Dermis blood vessel endothelial cell (primary cell): ENCODE measurements around the gene LYPLA2. TPM values are rescaled to one million over a fixed set of nuclear protein-coding genes. Genes with fewer than 3 reads are reported as not detected.

ENCODE experiments used
- DNase-seq: peaks from one replicate; pipeline ENCODE4 v3.0.0; 2010
- total RNA-seq: library from RNA; depleted of rRNA; stranded (reverse); fragments of >200 nt; gene quantifications from 2 replicates; pipeline ENCODE4 v1.2.3, GENCODE V29; 2014

Gene LYPLA2
- total RNA-seq, result 108 and 113 TPM in 2 replicates

- DNase-seq, result peak; percentile 91
Measured at GRCh38 chr1:23790696-23791515, at the start of gene LYPLA2. TSS of gene LYPLA2 (plus strand) at chr1:23791145. CDS start at chr1:23792683, 1,538 bp downstream.

- DNase-seq, result no peak
Measured at GRCh38 chr1:23741609-23742008, 49.3 kb upstream of the LYPLA2 start.

GRCh38 chr1:23742670-23743286 is 48.2 kb upstream of the LYPLA2 start:
- DNase-seq, result peak; percentile 11

- peak; percentile 72 for DNase-seq
Measured at GRCh38 chr1:23743287-23744152, 47.4 kb upstream of the LYPLA2 start, which contains the start of gene ELOA. TSS of gene ELOA (plus strand) at chr1:23743471. CDS start at chr1:23743504, 33 bp downstream.

- peak; percentile 56 for DNase-seq
Measured at GRCh38 chr1:23745515-23745914, 45.4 kb upstream of the LYPLA2 start.

- DNase-seq, result no peak
Measured at GRCh38 chr1:23748016-23748415, 42.9 kb upstream of the LYPLA2 start.

- DNase-seq, result peak; percentile 70
Measured at GRCh38 chr1:23751050-23751814, 39.7 kb upstream of the LYPLA2 start.

- no peak for DNase-seq
Measured at GRCh38 chr1:23751815-23752200, 39.1 kb upstream of the LYPLA2 start.

- DNase-seq, result no peak
Measured at GRCh38 chr1:23752909-23753308, 38.0 kb upstream of the LYPLA2 start.

GRCh38 chr1:23756676-23757075 is 34.3 kb upstream of the LYPLA2 start:
- no peak for DNase-seq

- no peak for DNase-seq
Measured at GRCh38 chr1:23757812-23758211, 33.1 kb upstream of the LYPLA2 start.

- no peak for DNase-seq
Measured at GRCh38 chr1:23759277-23759676, 31.7 kb upstream of the LYPLA2 start.

- no peak for DNase-seq
Measured at GRCh38 chr1:23763041-23763577, 27.8 kb upstream of the LYPLA2 start.

- no peak for DNase-seq
Measured at GRCh38 chr1:23768733-23769132, 22.2 kb upstream of the LYPLA2 start.

- DNase-seq, result peak; percentile 92
Measured at GRCh38 chr1:23772049-23772853, 18.7 kb upstream of the LYPLA2 start.

GRCh38 chr1:23772854-23773242 is 18.1 kb upstream of the LYPLA2 start:
- no peak for DNase-seq

GRCh38 chr1:23774174-23774880 is 16.6 kb upstream of the LYPLA2 start:
- DNase-seq, result no peak

- DNase-seq, result no peak
Measured at GRCh38 chr1:23776217-23776616, 14.7 kb upstream of the LYPLA2 start.

- peak; percentile 85 for DNase-seq
Measured at GRCh38 chr1:23777979-23778814, 12.7 kb upstream of the LYPLA2 start, which contains the start of gene PITHD1. TSS of gene PITHD1 (plus strand) at chr1:23778418. CDS start at chr1:23778516, 98 bp downstream.
